Left renal pelvis (tissue), 4 donors: ENCODE data around the gene EVI5L. TPM values are rescaled to one million over a fixed set of nuclear protein-coding genes. Genes with fewer than 3 reads are reported as not detected.
"Not testable (repeated sequence)": the region's sequence is repeated elsewhere in the genome, so short reads cannot be mapped to it uniquely, and the experiment has no call there.

Source experiments
- DNase-seq, 4 donors: peaks; one replicate each; pipeline ENCODE4 v3.0.0-alpha.2; 2013; ENCODE audit warnings: low read depth in 4 of 4, low spot score in 3 of 4
- polyA plus RNA-seq, 4 donors: library from polyadenylated mRNA; unstranded; fragments of 120-200 nt; gene quantifications; one replicate each; pipeline ENCODE4 v1.2.1, GENCODE V29; 2013; ENCODE audit not compliant: insufficient read length in 4 of 4

EVI5L gene
- polyA plus RNA-seq, 4 donors = 14.0 to 18.7 (median 16.1) TPM

DNA sequence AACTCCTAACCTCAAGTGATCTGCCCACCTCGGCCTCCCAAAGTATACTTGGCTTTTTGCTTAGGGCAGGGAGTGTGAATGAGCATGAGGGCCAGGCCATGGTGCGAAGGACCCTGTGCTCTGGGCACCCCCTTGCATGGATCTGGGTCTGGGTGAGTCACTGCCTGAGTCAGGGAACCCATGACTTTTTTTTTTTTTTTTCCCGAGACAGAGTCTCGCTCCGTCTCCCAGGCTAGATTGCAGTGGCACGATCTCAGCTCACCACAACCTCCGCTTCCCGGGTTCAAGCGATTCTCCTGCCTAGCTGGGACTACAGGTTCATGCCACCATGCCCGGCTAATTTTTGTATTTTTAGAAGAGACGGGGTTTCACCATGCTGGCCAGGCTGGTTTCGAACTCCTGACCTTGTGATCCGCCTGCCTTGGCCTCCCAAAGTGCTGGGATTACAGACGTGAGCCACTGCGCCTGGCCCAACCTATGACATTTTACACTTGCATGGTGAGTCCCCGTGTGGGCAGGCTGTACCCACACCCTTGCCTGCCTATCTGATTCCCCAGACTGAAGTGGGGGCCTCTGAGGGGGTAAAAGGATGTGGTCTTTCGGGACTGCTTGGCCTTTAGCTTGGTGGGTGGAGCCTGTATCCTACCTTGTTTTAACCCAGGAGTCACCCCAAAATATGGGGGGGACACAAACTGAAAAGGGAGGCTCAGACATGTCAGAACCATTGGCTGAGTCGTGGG lies 63.5 kb downstream of the EVI5L start:
- DNase-seq = not testable (repeated sequence)

DNA sequence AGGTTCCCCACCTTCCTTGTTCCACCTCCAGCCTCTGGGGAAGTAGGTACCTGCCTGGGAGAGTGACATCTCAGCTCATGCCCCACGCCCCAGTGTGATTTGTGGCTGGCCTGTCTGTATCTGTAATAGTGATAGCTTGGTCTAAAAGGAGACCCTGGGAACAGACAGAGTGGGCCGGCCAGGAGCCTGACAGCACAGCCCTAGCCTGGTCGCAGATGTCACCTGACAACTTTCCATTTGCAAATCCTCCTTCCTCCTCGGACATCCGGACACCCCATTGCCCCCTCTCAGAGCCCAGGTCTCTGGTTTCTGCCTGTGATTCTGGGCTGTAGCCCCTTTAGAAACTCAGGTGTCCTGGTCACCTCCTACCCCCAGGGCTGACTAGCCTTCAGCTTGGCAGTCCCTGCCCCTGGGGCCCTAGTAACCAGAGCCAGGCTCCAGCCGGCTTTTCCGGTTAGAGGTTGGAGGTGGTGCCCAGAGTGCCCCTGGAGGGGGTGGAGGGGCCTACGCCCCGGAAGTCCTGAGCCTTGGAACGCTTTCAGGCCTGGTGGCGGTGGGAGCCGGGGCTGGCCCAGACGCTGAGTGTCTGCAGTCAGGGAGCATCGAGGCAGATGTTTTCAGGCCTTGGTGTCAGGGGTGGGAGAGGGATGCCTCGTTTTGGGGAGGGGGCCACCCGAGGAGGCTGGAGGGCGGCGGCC lies 64.7 kb downstream of the EVI5L start:
- DNase-seq = no peak

DNA sequence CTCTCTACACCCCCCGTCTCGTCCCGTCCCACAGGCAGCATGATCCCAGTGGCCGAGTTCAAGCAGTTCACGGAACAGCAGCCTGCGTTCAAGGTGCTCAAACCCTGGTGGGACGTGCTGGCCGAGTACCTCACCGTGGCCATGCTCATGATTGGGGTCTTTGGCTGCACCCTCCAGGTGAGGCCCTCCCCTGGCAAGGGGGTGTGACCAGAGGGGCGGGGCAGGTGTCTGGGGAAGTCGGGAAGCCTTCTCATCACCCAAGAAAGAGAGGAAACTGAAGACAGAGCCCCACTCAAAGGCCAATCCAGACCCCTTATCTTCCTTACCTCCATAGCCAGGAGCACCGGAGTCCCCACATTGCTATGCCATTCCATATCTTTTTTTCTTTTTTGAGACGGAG lies 65.5 kb downstream of the EVI5L start:
- no peak for DNase-seq

DNA sequence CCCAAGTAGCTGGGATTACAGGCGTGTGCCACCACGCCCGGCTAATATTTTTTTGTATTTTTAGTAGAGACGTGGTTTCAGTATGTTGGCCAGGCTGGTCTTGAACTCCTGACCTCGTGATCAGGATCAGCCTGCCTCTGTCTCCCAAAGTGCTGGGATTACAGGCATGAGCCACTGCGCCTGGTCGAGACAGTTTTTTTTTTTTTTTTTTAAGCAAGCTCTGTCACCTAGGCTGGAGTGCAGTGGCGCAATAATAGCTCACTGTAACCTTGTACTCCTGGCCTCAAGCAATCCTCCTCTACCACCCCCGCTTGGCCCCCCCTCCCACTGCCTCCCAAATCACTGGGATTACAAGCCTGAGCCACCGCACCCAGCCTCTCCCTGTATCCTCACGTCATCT lies 67.3 kb downstream of the EVI5L start:
- DNase-seq = no peak

DNA sequence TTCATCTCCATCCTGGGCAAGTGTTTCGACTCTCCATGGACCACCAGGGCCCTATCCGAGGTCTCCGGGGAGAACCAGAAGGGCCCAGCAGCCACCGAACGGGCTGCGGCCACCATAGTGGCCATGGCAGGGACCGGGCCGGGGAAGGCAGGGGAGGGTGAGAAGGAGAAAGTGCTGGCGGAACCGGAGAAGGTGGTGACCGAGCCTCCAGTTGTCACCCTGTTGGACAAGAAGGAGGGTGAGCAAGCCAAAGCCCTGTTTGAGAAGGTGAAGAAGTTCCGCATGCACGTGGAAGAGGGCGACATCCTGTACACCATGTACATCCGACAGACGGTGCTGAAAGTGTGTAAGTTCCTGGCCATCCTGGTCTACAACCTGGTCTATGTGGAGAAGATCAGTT lies 68.9 kb downstream of the EVI5L start:
- DNase-seq = no peak

DNA sequence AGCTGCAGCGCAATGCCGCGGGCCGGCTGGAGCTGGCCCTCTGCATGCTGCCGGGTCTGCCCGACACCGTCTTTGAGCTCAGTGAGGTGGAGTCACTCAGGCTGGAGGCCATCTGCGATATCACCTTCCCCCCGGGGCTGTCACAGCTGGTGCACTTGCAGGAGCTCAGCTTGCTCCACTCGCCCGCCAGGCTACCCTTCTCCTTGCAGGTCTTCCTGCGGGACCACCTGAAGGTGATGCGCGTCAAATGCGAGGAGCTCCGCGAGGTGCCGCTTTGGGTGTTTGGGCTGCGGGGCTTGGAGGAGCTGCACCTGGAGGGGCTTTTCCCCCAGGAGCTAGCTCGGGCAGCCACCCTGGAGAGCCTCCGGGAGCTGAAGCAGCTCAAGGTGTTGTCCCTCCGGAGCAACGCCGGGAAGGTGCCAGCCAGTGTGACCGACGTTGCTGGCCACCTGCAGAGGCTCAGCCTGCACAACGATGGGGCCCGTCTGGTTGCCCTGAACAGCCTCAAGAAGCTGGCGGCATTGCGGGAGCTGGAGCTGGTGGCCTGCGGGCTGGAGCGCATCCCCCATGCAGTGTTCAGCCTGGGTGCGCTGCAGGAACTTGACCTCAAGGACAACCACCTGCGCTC lies 69.8 kb downstream of the EVI5L start:
- no peak for DNase-seq

DNA sequence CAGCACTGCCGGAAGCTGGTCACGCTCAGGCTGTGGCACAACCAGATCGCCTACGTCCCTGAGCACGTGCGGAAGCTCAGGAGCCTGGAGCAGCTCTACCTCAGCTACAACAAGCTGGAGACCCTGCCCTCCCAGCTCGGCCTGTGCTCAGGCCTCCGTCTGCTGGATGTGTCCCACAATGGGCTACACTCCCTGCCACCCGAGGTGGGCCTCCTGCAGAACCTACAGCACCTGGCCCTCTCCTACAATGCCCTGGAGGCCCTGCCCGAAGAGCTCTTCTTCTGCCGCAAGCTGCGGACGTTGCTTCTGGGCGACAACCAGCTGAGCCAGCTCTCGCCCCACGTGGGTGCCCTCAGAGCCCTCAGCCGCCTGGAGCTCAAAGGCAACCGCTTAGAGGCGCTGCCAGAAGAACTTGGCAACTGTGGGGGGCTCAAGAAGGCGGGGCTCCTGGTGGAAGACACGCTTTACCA lies 70.4 kb downstream of the EVI5L start:
- DNase-seq = no peak

DNA sequence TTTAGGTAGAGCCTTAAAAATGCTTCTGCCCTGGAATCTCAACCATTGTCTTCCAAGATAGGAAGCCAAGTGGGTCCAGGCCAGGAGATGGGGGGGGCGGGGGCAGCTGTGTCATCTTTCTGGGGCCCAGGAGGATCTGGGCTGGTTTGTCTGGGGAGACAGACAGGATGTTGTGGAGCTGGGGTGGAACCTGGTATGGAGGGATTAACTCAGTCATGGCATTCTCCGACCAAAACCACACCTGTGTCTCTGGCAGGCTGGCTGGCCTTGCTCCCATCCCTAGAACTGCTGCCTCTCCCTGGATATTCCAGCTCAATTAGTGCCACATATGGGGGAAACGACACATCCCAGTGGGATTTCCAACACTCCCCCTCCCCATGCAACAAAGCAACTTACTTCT lies 70.9 kb downstream of the EVI5L start:
- no peak for DNase-seq

DNA sequence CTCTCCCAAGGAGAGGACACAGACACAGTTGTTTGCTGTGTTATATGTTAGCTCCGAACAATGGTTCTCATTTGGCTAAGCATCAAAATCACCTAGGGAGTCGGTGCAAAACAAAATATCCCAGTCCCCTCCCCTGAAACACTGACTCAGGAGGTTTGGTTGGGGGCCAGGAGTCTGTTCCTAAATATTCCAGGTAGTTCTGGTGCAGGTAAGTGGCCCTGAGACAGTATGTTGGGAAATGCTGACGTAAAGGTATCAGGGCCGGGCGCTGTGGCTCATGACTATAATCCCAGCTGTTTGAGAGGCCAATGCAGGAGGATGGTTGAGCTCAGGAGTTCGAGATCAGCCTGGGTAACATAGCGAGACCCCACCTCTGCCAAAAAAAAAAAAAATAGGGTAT lies 71.3 kb downstream of the EVI5L start:
- no peak for DNase-seq

DNA sequence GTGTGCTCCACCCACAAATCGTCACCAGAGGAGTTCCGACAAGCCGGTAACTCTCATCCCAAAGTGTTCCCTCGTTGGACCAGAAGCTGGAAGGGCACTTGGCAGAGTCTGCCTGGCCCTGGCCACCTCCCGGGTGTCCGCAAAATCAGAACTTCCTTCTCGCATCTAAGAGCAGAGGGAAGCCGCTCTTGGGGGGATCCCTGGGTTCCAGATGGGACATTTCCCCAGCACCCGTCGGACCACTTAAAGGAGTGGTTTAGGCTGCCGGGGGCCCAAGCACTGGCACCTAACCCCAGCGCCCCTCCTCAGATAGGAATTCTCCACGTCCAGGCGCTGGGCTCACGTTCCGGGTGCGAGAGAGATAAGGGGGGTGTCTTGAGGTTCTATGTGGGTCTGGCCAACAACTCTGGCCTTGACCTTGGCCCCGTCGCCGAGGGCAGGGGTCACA lies 72.8 kb downstream of the EVI5L start:
- no peak for DNase-seq

DNA sequence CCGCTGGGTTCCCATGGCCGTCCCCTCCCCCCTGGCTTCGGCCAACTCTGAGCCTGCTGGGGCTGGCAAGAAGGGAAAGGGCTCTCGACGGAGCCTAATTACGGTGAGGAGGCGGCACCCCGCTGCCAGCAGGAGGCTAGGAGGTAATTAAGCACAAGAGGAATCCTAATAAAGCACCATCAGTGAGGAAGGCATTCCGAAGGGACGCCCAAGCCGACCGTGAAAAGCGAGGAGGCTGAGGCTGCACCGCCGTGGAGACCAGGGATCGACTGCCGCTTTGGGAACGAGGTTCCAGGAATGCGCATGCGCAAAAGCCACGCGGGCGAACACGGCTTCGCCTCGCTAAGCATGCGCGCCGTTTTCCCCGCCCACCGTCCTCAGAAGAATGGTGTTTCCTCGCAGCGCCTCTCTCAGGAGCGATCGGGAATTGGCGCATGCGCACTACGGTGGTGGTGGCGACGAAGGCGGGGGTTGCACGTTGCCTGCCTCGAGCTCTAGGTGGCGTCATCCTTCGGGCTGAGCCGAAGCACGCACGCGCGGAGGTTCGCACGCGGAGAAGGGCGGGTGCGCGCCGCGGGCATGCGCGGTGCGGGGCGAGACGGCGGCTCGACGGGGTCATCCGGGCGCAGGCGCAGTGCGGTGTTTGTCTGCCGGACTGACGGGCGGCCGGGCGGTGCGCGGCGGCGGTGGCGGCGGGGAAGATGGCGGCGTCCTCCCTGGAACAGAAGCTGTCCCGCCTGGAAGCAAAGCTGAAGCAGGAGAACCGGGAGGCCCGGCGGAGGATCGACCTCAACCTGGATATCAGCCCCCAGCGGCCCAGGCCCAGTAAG lies 73.4 kb downstream of the EVI5L start, which contains the start of gene MAP2K7:
Gene MAP2K7 (plus strand): TSS at position 634 of the 830 bp plus-strand sequence. CDS start 68 bp downstream, at position 702.
- DNase-seq = peak; percentile 98 to 99 (median 99)

DNA sequence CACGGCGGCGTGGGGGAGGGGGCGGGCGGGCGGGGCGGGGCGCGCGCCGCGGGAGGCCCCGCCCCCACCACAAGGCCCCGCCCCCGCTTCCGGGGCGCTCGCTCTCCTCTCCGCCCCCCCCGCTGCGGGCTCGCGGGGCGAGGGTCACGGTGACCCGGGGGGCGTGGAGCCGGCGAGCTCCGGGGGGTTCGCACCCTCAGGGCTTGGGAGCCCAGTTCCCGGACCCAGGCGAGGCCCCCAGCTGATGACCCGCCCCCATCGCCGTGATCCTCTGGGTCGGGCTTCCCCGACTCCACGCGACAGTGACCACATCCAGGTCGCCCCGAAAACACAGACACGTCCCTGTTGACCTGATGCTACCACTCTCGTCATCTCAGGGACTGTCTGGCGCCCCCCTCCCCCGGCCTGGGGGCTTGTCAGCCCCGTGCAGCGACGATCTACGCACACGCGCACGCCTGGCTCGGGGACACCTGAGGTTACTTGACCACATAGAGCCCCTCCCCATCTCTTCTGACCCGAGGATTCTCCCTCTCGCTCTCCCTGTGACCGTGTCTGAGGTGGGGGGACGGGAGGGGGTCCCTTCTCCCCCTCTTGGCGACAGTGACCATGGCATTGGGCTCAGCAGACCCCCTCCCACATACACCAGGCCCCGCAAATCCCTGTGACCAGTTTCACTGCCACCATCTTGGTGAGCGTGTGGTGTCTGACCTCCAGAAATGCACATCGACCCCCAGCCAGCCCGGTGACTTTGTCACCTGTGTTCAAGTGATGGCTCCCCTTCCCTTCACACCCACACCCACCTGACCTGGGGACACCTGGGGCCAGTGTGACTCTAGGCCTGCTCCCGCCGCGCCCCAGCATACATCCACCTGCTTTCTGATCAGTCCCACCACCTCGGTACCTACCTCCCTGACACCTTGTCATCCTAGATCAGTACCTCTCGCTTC lies 74.3 kb downstream of the EVI5L start:
- DNase-seq = no peak

DNA sequence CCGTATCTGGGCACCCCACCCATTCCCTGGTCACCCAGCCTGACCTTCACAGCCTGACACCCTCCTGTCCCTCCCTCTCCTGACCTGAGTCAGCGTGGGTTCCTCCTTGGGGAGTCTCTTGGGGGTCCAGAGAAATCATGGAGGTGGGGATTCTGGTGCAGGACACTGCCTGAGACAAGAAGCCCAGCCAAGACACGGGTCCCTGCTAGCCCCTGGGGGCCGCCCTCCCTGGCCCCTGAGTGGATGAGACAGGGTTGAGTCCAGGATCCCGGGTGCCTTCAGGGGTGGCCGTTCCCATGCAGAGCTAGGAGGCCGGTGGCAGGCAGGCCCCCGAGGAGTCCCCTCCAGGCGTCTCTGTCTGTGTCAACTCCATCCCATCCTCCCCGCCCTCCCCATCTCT lies 75.2 kb downstream of the EVI5L start:
- DNase-seq = no peak

DNA sequence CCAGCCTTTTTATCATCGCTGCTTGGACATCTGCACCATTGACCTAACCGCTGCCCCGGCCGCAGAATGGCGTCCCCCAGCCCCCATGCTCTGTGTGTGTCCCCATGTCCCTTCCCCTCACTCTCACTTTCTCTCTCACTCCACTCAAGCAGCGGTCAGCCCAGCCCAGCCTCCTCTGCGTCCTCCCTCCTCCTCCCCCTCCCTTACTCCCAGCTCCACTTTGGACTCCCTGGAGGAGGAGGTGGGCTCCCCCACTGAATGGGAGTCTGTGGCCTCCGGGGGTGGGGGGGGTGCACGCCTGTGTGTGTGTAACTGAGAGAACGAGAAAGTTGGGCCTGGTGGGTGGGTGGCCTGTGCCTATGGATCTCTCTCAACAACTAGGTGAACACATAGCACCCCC lies 75.8 kb downstream of the EVI5L start:
- no peak for DNase-seq

DNA sequence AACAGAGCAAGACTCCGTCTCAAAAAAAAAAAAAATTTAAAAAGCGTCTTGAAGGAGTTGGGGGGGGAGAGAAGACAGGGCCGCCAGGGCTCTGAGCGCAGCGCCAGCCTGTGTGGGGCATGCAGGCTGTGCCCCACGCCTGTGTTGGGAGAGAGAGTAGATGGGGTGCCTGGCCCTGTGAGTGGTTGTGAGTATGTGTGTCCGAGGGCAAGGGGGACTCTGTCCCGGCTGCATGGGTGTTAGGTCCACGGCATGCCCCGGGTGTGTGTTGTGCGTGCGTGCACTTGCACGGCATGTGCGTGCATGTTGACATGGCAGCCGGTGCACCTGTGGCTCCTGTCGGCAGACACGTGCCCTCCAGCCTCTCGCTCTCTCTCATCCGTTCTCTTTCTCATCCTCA lies 77.1 kb downstream of the EVI5L start:
- DNase-seq = no peak

DNA sequence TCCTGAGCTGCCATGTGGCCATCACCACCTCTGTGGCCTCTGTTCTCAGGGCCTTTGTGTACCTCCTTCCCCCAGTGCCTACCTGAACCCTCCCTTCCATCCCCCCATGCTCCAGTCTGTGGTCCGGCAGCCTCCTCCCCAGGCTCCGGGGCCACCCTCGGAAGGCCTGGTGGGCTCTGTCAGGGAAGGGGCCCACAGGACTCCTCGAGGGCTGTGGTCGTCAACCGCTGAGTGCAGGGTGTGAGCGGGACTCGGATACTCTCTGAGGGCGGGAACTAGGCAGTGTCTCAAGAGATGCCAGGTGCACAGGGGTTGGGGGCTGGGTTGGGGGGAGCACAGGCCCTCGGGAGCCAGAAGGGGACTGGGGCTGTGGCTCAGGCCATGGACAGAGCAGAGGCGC lies 77.5 kb downstream of the EVI5L start:
- no peak for DNase-seq

DNA sequence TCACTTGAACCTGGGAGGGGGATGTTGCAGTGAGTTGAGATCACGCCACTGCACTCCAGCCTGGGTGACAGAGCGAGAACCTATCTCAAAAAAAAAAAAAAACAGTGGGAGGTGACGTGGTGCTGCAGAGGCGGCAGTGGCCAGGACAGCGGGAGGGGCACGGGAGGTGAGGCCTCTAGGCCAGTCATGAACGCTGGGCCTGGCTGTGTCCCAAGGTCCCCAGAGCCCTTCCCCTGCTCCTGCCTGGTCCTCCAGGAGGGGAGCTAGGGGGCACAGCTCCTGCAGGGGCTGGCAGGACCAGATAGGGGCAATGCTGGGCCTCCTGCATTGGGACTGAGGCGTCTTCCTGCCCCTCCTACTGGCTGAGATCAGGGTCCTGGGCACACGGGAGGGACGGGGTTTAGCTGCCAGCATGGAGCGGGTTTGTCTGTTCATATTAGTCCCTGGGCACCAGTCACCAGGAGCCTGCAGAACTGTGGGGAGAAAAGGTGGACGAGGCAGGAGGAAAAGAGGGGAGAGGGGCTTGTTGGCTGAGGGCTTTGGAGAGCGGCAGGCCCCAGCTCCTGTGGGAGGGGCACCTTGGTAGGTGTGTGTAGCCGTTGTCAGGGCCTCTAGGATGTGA lies 78.2 kb downstream of the EVI5L start:
- DNase-seq = no peak

DNA sequence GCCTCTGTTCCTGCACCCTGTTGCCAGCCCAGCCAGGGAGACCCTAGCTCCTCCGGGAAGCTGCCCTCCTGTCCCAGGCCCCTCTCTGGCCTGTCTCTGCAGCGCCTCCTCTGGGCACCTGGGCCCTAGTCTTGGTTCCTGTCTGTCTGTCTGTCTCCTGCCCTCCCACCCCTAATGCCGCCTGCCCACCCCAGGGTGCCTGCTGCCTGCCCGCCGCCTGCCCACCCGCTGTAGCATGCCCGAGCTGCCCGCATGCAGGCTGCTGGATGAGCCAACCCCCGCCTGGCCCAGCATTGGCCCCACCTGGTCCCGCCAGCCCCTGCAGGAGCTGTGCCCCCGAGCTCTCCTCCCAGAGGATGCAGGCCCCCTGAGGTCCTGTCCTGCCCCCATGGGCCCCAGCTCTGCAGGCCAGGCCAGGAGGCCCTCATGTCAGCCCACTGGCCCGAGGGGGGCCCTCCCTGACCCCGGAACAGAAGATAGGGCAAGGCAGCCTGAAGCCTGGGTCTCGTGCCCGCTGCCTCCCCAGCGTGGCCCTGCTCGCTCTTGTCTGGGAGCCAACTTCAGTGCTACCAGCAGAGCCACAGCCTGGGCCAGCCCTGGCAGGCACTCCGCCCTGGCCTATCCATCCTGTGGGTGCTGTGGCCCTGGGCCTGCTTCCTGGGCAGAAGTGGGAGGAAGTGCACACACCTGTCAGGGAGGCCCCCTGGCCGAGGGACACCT lies 78.9 kb downstream of the EVI5L start:
- DNase-seq = no peak
